SK-N-SH (cell line): ENCODE measurements around the gene HSD17B1. TPM values are rescaled to one million over a fixed set of nuclear protein-coding genes. Genes with fewer than 3 reads are reported as not detected.

Source experiments
- CTCF ChIA-PET: fragments of 300-600, 350-600 bp; formaldehyde crosslinking; extraction: SDS; loops from one replicate; lab custom pipeline; 2021; lab: Yijun Ruan, JAX
- POLR2A ChIA-PET: fragments of 350-600 bp; sonication (Branson Sonifier 250); formaldehyde crosslinking; extraction: SDS; loops from one replicate; lab custom pipeline; 2020; ENCODE audit warnings: antibody characterized with exemption, inconsistent platforms; lab: Yijun Ruan, JAX
- DNase-seq: peaks from one replicate; pipeline ENCODE4 v3.0.0; 2012
- H2AFZ ChIP-seq: fragments of 200-600 bp; sonication (generic); 2 replicates; pipeline ENCODE4 v1.8.1; 2016; ENCODE audit warnings: antibody characterized with exemption, mild to moderate bottlenecking, low read depth
- H3F3A ChIP-seq: fragments of 200-600 bp; sonication (generic); replicated peaks from 2 replicates; pipeline ENCODE3; 2016; ENCODE audit warnings: antibody characterized with exemption, mild to moderate bottlenecking; ENCODE audit not compliant: insufficient read depth
- H3K27ac ChIP-seq, 2 experiments: fragments of 200-500 bp in 1 of 2; fragments of 200-600 bp in 1 of 2; sonication (Bioruptor generic) in 1 of 2; sonication (generic), shearing (Covaris generic) in 1 of 2; 2 replicates each; pipeline versions ENCODE4 v1.5.1 to v1.6.1; 2014 to 2016; ENCODE audit warnings: low read depth in 2 of 2, inconsistent platforms in 1 of 2, low read length in 1 of 2, mild to moderate bottlenecking in 1 of 2, mixed read lengths in 1 of 2
- H3K27me3 ChIP-seq: fragments of 200-600 bp; sonication (generic), shearing (Covaris generic); 2 replicates; pipeline ENCODE4 v1.6.1; 2016; ENCODE audit warnings: mixed run types; ENCODE audit not compliant: insufficient read depth
- H3K36me3 ChIP-seq, 2 experiments: fragments of 200-500 bp in 1 of 2; fragments of 200-600 bp in 1 of 2; sonication (Bioruptor generic) in 1 of 2; sonication (generic) in 1 of 2; replicated peaks in 1 of 2; 2 replicates each; pipeline versions ENCODE3 to v1.5.1; 2014 to 2016; ENCODE audit warnings: low read length in 1 of 2, mild to moderate bottlenecking in 1 of 2; ENCODE audit not compliant: insufficient read depth in 2 of 2, control insufficient read depth in 1 of 2
- H3K4me1 ChIP-seq, 2 experiments: fragments of 200-500 bp in 1 of 2; fragments of 200-600 bp in 1 of 2; sonication (Bioruptor generic) in 1 of 2; sonication (generic), shearing (Covaris generic) in 1 of 2; 2 replicates each; pipeline versions ENCODE4 v1.5.1 to v1.6.1; 2014 to 2016; ENCODE audit warnings: low read depth in 1 of 2, low read length in 1 of 2, mixed run types in 1 of 2; ENCODE audit not compliant: insufficient read depth in 2 of 2, control insufficient read depth in 1 of 2
- H3K4me2 ChIP-seq: fragments of 200-600 bp; sonication (generic), shearing (Covaris generic); 2 replicates; pipeline ENCODE4 v1.6.1; 2017; ENCODE audit warnings: mixed run types
- H3K4me3 ChIP-seq, 2 experiments: fragments of 200-500 bp in 1 of 2; fragments of 200-600 bp in 1 of 2; sonication (Bioruptor generic) in 1 of 2; sonication (generic), shearing (Covaris generic) in 1 of 2; 2 replicates each; pipeline versions ENCODE4 v1.5.1 to v1.8.1; 2014 to 2016; ENCODE audit warnings: low read depth in 2 of 2, inconsistent platforms in 1 of 2, low read length in 1 of 2, mild to moderate bottlenecking in 1 of 2, mixed read lengths in 1 of 2, moderate library complexity in 1 of 2
- H3K79me2 ChIP-seq: fragments of 200-600 bp; sonication (generic); 2 replicates; pipeline ENCODE4 v1.8.1; 2017; ENCODE audit warnings: mild to moderate bottlenecking; ENCODE audit not compliant: insufficient read depth
- H3K9ac ChIP-seq: fragments of 200-600 bp; sonication (generic); 2 replicates; pipeline ENCODE4 v1.6.1; 2017; ENCODE audit warnings: mixed run types
- H3K9me2 ChIP-seq: fragments of 200-600 bp; sonication (generic); 2 replicates; pipeline ENCODE4 v1.6.1; 2017; ENCODE audit warnings: mixed run types
- H3K9me3 ChIP-seq: fragments of 200-600 bp; sonication (generic); 2 replicates; pipeline ENCODE4 v1.6.1; 2017; ENCODE audit warnings: mixed run types, mild to moderate bottlenecking, moderate library complexity
- H4K20me1 ChIP-seq: fragments of 200-600 bp; sonication (generic); 2 replicates; pipeline ENCODE4 v1.6.1; 2017; ENCODE audit warnings: mild to moderate bottlenecking, mixed run types; ENCODE audit not compliant: insufficient read depth
- CHD2 ChIP-seq: fragments of 150-350 bp; IDR thresholded peaks from 2 replicates; pipeline ENCODE4 v1.6.1; 2018; ENCODE audit warnings: low read length; ENCODE audit not compliant: partially characterized antibody
- EP300 ChIP-seq, 2 experiments: IDR thresholded peaks; 2 replicates each; pipeline versions ENCODE4 v1.4.0 to v1.6.1; 2012; ENCODE audit warnings: borderline replicate concordance in 1 of 2, low read depth in 1 of 2, low read length in 1 of 2
- EZH2phosphoT487 ChIP-seq: fragments of 200-600 bp; sonication (generic); IDR thresholded peaks from 2 replicates; pipeline ENCODE4 v1.6.1; 2017; ENCODE audit warnings: low read depth, mixed run types, mild to moderate bottlenecking, antibody characterized with exemption, moderate library complexity, borderline replicate concordance
- FOXM1 ChIP-seq: IDR thresholded peaks from 2 replicates; pipeline ENCODE4 v1.4.0; 2012; ENCODE audit warnings: low read depth, mild to moderate bottlenecking
- GATA2 ChIP-seq: sonication (generic); formaldehyde crosslinking; IDR thresholded peaks from 2 replicates; pipeline ENCODE4 v1.5.0; 2020; ENCODE audit warnings: mild to moderate bottlenecking, missing genetic modification reagents
- JUND ChIP-seq: IDR thresholded peaks from 2 replicates; pipeline ENCODE4 v1.4.0; 2012
- MEF2A ChIP-seq: IDR thresholded peaks from 2 replicates; pipeline ENCODE4 v1.4.0; 2012; ENCODE audit warnings: low read depth, borderline replicate concordance
- NFIC ChIP-seq: IDR thresholded peaks from 2 replicates; pipeline ENCODE4 v1.4.0; 2012; ENCODE audit warnings: borderline replicate concordance
- NRF1 ChIP-seq: IDR thresholded peaks from 2 replicates; pipeline ENCODE4 v1.6.1; 2012; ENCODE audit warnings: low read depth, mild to moderate bottlenecking, low read length
- SIN3A ChIP-seq: IDR thresholded peaks from 2 replicates; pipeline ENCODE4 v1.6.1; 2012; ENCODE audit warnings: low read depth, mild to moderate bottlenecking, low read length, moderate library complexity, borderline replicate concordance
- TCF12 ChIP-seq: IDR thresholded peaks from 2 replicates; pipeline ENCODE4 v1.4.0; 2012
- TEAD4 ChIP-seq: IDR thresholded peaks from 2 replicates; pipeline ENCODE4 v1.4.0; 2012; ENCODE audit warnings: mild to moderate bottlenecking, borderline replicate concordance; ENCODE audit not compliant: insufficient read depth
- YY1 ChIP-seq: IDR thresholded peaks from 2 replicates; pipeline ENCODE4 v1.4.0; 2012; ENCODE audit warnings: low read depth, mild to moderate bottlenecking
- WGBS: methylation state at CpG from one replicate; pipeline ENCODE4 v1.1.6; 2017; ENCODE audit warnings: low lambda C conversion rate; 5-methylcytosine and 5-hydroxymethylcytosine counted together
- polyA plus RNA-seq, 3 experiments: library from polyadenylated mRNA; depleted of rRNA; stranded (reverse); fragments of >200 nt; gene quantifications; 2 replicates each; pipeline ENCODE4 v1.2.3, GENCODE V29; 2012
- TF ChIP-seq, protein P1 (sequence below): fragments of 150-350 bp; IDR thresholded peaks from 2 replicates; pipeline ENCODE4 v1.6.1; 2017; ENCODE audit warnings: antibody characterized with exemption, low read length, low read depth, borderline replicate concordance
- TF ChIP-seq, protein P2 (sequence below): IDR thresholded peaks from 2 replicates; pipeline ENCODE4 v1.6.1; 2012; ENCODE audit warnings: mild to moderate bottlenecking, low read depth, low read length, moderate library complexity
- TF ChIP-seq, protein P3 (sequence below): fragments of 150-350 bp; IDR thresholded peaks from 2 replicates; pipeline ENCODE4 v1.6.1; 2016; ENCODE audit warnings: mild to moderate bottlenecking, low read depth, low read length
- TF ChIP-seq, protein P4 (sequence below): fragments of 200-600 bp; sonication (generic); IDR thresholded peaks from 2 replicates; pipeline ENCODE4 v1.6.1; 2017; ENCODE audit warnings: antibody characterized with exemption, mild to moderate bottlenecking, moderate library complexity
- TF ChIP-seq, protein P5 (sequence below): IDR thresholded peaks from 2 replicates; pipeline ENCODE4 v1.4.0; 2012; ENCODE audit warnings: low read depth, borderline replicate concordance
- TF ChIP-seq, protein P6 (sequence below): IDR thresholded peaks from 2 replicates; pipeline ENCODE4; 2012

HSD17B1 gene
- polyA plus RNA-seq, 1 of the 3 experiments (the other 2 are of a cell fraction), result 1.3 TPM

DNA sequence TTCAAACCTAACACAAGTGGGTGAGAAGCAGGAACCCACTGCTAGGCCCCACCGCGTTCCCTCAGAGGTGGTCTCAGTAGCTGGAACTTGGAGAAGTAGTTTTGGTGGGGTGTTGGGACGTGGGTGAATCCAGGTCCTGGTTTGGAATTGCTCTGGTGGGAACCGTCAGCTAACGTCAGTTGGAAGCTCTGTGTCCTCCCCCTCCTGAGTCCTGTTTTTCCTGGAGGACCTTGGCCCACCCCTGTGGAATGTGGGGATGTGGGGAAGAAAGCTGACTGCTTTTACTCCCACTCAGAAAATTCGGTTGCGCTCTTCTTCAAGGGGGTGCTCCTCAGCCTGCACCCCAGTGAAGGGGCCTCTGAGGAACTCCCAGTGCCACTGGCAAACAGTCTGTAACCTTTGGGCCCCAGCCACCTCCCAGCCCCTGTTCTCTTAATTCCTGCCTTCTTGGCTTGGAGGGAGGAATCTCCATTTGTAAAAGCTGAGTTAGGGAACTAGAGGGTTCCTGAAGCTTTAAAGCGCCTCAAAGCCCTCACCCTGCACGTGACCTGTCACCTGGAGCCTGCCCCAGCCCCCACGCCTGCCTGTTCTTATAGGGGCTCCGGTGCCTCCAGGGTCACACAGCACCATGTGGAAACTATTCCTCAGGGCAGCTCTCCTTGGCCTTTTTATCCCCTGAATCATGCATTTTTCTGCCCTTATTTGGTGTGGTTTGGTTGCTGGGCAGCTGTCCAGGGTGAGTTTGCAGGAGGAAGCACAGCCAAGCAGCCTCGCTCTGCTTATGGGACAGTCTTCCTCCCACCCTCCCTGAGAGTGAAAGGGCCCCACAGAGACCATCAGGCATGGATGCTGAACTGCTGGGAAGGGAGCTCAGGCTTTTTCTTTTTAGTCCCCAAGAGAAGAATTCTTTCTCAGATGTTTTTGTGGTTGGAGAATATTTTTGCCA is 32.9 kb upstream of the HSD17B1 start:
- ChIA-PET POLR2A (interaction anchor here (1.5 kb wide), 1 partner anchor 20 kb away, joined by 3 read pairs; no protein-coding TSS in a partner anchor), CTCF (interaction anchor here (0.6 to 7.9 kb wide), 17 partner anchors 8 to 297 kb away, joined by 3 to 83 read pairs (median 3); no protein-coding TSS in a partner anchor)
- Histone ChIP-seq H2AFZ (no peak overlapping the region), H3K27me3 (no peaks in the 10 kb centered on the region), H3K4me2 (peak overlapping the region; percentile 81), H3K4me1 (peaks cover 43 to 57% of the 10 kb centered on the region in 2 experiments), H3K4me3 (peak overlapping the region in 1 of 2 experiments; percentile 25; a peak in 1 of 4 replicates), H3K79me2 (peaks cover 16% of the 10 kb centered on the region), H3K9me2 (no peaks in the 10 kb centered on the region), H3K27ac (peak overlapping the region; percentile 92 to 100), H3F3A (peaks cover 57% of the 10 kb centered on the region), H3K36me3 (no peaks in the 10 kb centered on the region), H3K9ac (peak overlapping the region; percentile 73), H4K20me1 (no peaks in the 10 kb centered on the region), H3K9me3 (no peaks in the 10 kb centered on the region)
- DNase-seq, result no peak
- WGBS, result 38% methylated on average over 11 of the region's 12 CpGs
- TF ChIP-seq NFIC (peak; percentile 94), CHD2 (no peak), MEF2A (no peak; the same call in 1 of the 2 replicates), YY1 (0 out of 2 replicates have a peak, but pooled peaks have one; percentile 40), NRF1 (no peak), JUND (peak; percentile 90), EZH2phosphoT487 (no peak), TEAD4 (peak; percentile 81), TCF12 (peak; percentile 91), GATA2 (CRISPR knock-in tag) (no peak), EP300 (IDR thresholded peaks at IDR 0.05; ENCODE audit: borderline replicate concordance in 1 of 2, low read depth in 1 of 2, low read length in 1 of 2) (peak in 1 of 2 experiments; percentile 93; a peak in 2 of 4 replicates), FOXM1 (peak; percentile 87; the same call in 1 of the 2 replicates), SIN3A (0 out of 2 replicates have a peak, but pooled peaks have one; percentile 72)
- TF ChIP-seq, protein P1, sequence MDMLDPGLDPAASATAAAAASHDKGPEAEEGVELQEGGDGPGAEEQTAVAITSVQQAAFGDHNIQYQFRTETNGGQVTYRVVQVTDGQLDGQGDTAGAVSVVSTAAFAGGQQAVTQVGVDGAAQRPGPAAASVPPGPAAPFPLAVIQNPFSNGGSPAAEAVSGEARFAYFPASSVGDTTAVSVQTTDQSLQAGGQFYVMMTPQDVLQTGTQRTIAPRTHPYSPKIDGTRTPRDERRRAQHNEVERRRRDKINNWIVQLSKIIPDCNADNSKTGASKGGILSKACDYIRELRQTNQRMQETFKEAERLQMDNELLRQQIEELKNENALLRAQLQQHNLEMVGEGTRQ, result peak; percentile 32; the same call in 1 of the 2 replicates
- TF ChIP-seq, protein P2, sequence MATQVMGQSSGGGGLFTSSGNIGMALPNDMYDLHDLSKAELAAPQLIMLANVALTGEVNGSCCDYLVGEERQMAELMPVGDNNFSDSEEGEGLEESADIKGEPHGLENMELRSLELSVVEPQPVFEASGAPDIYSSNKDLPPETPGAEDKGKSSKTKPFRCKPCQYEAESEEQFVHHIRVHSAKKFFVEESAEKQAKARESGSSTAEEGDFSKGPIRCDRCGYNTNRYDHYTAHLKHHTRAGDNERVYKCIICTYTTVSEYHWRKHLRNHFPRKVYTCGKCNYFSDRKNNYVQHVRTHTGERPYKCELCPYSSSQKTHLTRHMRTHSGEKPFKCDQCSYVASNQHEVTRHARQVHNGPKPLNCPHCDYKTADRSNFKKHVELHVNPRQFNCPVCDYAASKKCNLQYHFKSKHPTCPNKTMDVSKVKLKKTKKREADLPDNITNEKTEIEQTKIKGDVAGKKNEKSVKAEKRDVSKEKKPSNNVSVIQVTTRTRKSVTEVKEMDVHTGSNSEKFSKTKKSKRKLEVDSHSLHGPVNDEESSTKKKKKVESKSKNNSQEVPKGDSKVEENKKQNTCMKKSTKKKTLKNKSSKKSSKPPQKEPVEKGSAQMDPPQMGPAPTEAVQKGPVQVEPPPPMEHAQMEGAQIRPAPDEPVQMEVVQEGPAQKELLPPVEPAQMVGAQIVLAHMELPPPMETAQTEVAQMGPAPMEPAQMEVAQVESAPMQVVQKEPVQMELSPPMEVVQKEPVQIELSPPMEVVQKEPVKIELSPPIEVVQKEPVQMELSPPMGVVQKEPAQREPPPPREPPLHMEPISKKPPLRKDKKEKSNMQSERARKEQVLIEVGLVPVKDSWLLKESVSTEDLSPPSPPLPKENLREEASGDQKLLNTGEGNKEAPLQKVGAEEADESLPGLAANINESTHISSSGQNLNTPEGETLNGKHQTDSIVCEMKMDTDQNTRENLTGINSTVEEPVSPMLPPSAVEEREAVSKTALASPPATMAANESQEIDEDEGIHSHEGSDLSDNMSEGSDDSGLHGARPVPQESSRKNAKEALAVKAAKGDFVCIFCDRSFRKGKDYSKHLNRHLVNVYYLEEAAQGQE, result peak; percentile 84
- TF ChIP-seq, protein P3, sequence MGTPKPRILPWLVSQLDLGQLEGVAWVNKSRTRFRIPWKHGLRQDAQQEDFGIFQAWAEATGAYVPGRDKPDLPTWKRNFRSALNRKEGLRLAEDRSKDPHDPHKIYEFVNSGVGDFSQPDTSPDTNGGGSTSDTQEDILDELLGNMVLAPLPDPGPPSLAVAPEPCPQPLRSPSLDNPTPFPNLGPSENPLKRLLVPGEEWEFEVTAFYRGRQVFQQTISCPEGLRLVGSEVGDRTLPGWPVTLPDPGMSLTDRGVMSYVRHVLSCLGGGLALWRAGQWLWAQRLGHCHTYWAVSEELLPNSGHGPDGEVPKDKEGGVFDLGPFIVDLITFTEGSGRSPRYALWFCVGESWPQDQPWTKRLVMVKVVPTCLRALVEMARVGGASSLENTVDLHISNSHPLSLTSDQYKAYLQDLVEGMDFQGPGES, result no peak
- TF ChIP-seq, protein P4, sequence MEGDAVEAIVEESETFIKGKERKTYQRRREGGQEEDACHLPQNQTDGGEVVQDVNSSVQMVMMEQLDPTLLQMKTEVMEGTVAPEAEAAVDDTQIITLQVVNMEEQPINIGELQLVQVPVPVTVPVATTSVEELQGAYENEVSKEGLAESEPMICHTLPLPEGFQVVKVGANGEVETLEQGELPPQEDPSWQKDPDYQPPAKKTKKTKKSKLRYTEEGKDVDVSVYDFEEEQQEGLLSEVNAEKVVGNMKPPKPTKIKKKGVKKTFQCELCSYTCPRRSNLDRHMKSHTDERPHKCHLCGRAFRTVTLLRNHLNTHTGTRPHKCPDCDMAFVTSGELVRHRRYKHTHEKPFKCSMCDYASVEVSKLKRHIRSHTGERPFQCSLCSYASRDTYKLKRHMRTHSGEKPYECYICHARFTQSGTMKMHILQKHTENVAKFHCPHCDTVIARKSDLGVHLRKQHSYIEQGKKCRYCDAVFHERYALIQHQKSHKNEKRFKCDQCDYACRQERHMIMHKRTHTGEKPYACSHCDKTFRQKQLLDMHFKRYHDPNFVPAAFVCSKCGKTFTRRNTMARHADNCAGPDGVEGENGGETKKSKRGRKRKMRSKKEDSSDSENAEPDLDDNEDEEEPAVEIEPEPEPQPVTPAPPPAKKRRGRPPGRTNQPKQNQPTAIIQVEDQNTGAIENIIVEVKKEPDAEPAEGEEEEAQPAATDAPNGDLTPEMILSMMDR, result no peak
- TF ChIP-seq, protein P5, sequence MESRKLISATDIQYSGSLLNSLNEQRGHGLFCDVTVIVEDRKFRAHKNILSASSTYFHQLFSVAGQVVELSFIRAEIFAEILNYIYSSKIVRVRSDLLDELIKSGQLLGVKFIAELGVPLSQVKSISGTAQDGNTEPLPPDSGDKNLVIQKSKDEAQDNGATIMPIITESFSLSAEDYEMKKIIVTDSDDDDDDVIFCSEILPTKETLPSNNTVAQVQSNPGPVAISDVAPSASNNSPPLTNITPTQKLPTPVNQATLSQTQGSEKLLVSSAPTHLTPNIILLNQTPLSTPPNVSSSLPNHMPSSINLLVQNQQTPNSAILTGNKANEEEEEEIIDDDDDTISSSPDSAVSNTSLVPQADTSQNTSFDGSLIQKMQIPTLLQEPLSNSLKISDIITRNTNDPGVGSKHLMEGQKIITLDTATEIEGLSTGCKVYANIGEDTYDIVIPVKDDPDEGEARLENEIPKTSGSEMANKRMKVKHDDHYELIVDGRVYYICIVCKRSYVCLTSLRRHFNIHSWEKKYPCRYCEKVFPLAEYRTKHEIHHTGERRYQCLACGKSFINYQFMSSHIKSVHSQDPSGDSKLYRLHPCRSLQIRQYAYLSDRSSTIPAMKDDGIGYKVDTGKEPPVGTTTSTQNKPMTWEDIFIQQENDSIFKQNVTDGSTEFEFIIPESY, result no peak; the same call in 1 of the 2 replicates
- TF ChIP-seq, protein P6, sequence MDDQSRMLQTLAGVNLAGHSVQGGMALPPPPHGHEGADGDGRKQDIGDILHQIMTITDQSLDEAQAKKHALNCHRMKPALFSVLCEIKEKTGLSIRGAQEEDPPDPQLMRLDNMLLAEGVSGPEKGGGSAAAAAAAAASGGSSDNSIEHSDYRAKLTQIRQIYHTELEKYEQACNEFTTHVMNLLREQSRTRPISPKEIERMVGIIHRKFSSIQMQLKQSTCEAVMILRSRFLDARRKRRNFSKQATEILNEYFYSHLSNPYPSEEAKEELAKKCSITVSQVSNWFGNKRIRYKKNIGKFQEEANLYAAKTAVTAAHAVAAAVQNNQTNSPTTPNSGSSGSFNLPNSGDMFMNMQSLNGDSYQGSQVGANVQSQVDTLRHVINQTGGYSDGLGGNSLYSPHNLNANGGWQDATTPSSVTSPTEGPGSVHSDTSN, result peak; percentile 77
